NCI-H226 (cell line): ENCODE measurements around the gene GBX2.

Experiments
- DNase-seq: peaks from one replicate; pipeline ENCODE4 v3.0.0-alpha.2; 2015

The GBX2 gene

DNA sequence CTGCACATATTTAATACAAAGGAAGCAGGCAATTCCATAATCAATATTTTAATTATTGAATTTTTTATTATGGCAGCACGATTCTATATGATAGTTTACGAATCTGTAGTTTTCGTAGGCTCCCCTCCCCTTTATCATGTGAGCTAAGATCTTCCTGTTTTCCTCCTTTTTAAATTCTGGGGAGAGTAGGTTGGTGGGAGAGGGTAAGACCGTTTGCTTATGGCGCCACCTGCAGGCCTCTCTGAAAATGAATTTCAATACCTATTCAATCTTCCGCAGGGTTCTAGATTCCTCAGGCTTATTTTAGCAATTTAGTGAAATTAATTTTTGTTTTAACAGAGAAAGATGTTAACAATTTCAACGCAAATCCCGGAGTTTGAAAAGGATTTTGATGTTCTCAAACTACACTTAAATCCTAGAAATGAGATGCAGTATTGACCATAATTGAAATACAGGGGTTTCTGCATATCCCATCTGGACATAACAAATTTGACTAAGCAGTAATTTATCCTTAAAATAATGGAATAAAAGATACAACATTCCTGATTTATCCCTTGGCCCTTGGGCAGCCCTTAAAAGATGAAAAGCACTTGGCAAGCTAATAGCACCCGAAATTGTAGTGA is 12.8 kb upstream of the GBX2 start:
- peak; percentile 43 for DNase-seq

DNA sequence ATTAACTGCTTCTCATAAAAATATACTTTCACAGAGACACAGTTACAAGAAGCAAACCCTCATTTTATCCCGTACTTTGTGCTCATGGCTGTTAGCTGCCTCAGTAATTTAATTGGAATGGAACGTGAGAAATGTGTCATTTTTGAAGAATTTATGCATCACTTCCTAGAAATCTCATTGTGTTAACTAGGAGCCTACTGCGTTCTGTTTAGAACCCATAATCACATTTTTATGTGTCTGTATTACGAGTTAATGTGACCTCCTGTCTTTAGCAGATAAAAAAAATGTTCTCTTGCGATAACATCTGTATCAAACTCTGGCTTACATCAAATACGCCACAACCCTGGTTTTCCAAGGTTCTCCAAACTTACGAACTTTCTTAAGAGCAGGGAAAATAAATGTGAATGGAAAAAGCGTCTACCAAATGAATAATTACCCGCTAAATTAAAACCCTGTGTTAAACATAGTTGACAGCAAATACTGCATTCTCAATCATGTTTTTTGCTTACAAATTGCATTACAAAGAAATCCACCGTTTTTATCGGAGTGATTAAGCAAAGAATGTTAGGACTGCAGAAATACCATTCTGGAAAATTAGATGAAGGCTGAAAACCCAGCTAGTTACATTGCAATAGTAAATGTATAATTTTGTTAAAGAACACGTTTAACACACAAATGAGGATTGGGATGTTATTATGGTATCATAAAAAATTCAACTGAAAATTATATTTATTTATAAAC is 12.1 kb upstream of the GBX2 start:
- peak; percentile 71 for DNase-seq

DNA sequence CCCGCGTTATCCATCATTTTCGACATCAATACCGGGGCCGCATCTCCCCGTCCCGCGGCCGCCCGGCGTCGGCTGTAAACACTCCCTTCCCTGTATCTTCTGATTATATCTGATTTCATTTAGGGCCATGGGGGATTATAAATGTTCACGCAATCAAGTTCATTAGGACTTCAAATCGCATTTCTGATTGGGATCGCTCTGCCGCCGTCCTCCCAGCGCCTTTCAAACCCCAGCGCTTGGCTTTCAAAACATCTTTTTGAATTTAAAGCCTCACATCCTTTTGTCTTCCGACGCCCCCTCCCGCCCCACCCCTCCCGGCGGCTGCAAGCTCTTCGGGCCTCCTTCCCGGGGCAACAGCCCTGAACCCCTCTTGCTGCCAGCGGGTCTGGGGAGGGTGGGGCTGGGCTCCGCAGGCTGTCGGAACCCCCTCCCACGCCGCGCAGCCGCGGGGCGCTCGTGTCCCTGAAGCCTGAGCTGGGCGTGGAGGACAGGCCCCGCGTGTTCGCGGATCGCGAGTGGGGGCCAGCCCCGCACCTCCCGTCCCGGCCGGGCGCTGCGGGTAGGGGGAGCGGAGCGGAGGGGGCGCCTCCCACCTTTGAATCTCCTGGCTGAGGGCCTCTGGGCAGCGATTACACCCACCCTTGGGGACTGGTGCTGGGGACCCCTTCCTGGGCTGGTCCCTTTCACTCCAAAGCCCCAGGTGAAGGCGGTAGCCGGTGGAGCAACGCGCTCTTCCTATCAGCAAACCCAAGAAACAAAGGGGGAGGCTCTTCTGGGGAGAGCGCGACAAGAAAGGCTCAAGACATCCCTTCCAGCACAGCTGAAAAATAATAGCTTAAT is 11.3 kb upstream of the GBX2 start:
- DNase-seq = no peak

DNA sequence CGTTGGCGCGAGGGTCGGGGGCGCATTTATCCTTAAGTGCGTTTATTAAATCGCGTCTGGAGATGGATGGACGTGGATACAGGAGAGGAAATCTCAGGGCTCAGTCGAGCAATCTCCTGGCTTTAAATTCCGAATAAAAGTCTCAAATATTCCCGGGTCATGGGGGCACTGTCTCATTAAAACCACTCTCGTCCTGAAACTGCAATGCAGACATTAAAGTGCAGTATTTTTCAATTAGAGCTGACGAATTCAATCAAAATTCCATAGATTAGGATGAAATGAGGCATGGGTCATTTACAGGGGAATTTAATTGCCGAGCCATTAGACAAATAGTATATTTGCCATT is 10.7 kb upstream of the GBX2 start:
- no peak for DNase-seq

DNA sequence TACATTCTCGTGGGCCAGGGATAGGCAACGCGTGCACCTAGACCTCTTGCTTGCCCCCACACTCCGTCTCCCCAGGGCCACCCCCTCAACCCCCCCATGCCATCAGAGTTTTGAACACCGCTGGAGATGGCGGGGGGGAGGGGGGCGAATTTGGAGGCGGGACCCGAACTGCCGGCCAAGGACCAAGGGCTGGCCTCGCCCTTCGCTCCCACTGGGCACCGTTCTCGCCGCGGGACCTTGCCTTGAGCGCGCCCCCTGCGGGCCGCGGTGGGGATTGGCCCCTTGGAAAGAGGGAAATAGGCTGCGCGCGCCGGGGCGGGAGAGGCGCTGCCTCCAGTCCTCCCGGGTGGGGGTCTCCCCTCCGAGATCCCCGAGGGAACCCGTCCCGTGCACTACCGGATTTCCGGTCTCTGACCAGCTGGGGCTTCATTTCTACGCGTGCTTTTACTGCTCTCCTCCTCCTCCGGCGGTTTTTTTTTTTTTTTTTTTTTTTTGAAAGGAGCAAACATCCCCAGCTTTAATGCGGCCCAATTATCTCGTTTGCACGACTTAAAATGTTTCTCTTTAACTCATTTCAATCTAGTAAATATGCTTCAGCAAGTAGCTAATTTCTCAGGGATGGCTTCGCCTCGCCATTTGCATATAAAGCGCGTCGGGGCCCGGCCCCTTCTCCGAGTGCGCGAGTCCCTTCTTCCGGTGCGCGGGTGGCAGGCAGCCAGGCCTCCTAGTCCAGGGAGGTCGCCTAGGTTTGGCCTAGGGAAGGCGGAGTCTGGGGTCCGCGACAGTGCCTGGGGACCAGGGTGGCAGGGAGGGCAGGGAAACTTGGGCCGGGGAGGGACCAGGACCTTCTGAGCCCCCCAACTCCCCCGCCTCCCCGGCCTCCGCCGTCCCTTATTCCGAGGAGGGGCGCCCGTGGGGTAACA is 10.0 kb upstream of the GBX2 start:
- peak; percentile 56 for DNase-seq

DNA sequence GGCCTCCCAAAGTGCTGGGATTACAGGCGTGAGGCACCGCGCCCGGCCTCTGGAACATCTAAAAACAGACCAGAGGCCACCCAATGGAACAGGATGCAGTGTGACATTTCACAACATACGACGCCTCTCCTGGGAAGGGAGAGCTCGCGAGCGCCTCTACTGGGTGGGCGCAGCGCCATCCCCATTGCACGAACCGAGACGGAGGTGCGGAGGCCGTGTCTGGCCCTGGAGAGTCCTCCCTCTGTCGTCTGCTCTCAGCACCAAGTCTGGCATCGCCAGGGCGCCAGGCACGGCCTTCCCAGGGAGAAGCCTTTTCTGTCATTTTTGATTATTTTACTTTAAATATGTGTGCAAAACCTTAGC is 9.4 kb upstream of the GBX2 start:
- no peak for DNase-seq

DNA sequence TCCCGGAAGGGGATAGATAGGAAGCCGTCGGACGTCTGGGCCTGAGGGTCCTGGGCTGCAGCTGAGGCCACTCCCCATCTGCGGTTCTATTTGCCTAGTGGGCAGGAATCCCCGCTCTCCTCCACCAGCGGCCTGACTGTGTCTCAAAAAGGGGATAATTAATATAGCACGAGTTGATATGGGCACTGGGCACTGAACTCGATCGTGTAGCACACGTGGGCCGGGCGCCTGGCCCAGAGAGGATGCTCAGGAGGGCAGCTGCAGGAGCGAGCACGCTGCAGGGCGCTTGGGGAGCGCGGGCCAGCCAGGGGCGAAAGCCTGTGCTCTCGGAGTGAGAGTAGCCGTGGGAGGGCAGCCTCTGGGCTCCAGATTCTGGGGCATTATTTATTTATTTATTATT is 8.8 kb upstream of the GBX2 start:
- no peak for DNase-seq

DNA sequence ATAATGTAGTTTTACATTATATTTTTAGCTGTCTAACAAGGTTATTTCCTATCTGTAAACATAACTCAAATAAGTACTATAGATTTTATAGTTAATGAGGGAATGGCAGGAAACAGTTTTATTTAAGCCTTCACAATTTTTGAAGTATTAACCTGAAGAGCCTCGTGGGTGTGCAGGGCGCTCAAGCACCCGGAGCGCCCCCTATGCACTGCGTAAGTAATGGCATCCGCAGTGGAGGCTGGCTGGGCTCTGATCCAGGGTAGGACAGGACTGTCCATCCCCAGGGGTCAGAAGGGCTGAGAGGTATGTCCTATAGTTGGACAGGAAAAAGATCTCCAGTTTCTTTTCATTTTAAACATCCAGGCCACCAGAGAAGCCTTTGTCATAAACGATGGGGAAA is 8.2 kb upstream of the GBX2 start:
- DNase-seq = no peak

DNA sequence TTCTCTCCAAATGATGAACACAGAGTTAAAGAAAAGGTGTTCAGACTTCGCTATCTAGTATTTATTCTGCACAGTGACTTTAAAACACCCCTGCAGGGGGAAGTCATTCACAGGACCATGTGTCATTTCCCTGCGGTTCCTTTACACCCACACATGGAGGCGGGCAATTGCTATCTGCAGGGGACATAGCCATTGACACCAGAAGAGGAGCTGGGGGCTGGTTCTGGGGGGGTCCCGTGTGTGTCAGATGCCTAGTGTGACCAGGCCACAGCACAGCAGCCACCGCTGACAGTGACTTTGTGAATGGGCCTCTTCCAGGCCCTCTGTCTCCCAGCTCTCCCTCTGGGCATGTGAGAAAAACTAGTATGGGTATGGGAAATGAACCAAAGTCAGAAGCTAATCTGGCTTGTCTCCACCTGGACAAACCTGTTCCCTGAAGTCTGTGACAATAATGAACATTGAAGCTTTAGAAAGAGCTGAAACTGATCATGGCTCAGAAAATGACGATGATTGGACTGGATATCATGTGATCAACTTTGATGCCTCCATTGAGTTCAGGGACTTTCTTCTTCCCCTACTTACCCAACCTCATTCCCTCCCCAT is 7.5 kb upstream of the GBX2 start:
- DNase-seq = no peak

DNA sequence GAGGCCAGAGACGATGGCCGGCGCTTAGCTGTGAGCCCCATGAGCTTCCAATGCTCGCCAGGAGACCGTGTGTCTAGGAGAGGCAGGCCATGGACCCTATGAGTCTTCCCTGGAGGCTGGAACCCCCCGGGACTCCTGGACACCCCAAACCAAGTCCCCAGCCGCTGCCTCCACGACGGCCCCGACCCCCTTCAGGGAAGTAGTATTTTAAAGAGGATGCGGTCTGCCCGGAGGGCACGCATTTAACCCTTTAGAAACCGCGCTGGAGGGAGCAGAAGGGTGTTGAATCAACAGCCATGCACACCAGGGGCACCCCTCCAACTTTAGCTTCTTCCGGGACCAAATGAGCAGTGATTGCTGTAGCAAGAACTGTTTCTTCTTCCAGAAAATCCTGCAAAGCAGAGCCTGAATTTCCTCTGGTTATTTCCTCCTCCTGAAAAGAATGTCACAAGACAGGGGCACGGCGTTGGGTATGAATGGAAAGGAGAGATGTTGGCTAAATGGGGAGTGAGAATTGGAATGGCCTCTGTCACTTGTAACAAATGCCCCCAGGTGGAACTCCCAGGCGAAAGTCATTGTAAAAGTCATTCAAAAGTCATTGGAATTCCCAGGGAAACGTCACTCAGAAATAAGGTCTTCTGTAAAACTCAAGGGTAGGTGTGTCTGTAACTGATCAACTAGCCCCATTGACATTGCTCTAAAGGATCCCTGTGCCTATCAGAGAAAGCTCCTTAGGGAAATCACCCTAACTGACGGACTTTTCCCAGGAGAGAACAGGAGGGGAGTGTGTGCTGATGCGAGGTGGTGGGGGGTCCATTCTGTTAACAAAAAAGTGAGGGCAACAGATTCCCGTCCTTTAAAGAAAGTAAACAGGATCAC is 5.8 kb upstream of the GBX2 start:
- no peak for DNase-seq

DNA sequence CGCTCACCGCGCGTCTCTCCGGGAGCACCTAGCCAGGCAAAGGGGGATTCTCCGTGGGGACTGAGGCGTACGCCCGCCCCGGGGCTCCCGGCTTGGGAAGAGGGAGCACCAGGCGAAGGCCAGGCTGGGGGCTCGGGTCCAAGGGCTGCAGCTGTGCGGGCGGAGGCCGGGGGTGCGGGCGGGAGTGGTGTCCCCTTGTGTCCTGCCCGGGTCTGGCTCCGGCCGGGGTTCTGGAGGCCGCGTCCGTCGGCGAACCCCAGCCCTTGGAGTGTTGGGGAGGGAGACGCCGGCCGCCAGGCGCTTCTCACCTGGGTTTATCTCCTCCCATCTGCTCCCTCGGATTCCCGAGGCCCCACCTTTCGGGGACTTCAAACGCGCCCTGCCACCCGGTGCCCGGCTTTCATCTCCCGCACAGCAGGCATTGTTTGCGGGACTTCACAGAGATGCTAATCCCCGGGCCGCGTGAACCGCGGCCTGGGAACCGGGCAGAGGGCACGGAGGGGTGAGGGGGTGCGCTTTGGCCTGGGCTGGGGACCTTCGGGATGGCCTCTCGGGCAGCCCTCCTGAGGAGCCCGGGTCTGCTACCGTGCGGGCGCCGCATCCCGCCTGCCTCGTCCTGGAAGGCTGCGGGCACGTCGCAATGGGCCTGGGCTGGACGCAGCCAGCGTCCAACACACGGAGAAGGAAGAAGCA is 5.0 kb upstream of the GBX2 start:
- no peak for DNase-seq

DNA sequence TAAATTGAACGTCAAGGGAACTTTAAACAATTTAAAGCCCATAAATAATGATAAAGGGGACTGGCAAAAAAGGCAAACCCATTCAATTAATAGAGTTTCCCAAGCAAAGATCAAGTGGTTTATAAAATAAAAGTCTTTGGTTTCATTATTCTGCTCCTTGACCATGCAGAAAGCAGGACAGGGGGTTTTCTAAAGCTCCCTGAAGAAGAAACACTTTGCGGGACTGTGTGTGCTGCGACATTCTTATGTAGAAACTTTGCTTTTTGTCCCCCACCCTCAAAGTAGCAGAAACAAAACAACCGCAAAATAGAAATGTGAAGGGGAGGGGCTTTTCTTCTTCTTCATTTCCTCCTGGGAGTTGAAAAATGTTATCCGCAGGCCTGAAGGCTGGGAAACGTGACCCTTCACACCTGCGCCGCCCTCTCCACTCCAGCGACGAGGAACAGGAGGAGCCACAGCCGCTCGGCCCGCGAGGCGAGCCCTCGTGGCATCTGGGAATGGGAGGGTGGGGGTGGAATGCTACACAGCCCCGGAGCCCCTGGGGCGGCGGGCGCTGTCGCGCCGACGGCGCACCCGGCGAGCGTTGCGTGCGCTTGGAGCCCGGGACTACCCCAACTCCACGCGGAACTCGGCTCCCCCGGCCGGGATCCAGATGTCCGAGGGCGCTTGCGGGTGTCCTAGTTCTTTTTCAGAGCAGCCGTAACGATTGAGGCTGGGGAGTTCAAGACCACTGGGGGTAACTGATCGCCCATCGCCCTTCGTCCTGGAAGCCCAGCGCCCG is 4.3 kb upstream of the GBX2 start:
- DNase-seq = no peak

DNA sequence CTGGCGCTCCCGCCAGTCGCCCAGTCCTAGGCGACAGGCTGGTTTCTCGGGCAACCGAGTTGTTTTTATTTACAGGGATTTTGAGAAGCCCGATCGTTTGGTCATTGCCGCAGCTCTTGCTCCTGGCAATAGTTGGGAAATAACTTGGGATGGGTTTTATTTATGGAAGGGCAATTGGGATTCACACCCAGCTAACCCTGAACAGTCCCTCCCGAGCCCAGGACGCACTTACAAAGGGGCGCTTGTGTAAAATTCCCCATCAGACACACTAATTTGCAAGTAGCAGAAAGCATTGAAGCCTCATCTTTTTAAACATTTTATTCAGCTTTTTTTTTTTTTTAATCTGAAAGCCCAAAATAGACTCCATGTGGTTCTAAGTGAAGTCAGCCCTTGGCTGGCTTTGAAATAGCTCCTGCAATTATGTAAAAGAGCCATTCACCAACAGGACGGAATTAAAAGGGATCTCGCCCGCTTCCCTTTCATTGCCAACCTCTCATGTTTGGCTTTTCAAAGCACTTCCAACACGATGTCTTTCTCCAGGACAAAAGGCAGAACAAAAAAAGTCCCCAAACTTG is 3.6 kb upstream of the GBX2 start:
- no peak for DNase-seq

DNA sequence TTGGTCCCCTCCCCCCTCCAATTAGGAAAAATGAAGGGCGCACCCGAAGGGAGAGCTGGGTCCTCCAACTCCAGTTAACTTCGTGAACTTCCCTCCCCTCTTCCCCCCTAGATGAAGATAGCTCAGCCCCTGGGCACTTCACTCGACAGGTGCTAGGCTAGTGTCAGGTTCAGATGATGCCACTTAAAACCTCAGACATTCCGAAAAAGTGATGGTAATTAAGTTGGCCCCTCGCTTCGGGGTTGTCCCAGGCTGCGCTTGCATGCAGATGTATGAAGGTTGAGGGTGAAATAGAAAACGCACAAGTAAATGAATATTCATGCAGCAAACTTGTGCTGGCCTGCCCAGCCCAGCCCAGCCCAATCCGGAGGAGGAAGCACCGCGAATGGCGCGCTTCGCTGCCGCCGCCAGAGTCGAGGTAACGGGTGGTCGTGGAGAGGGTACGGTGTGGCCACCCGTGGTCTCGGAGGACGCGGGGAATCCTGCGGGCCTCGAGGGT is 3.0 kb upstream of the GBX2 start:
- DNase-seq = no peak

DNA sequence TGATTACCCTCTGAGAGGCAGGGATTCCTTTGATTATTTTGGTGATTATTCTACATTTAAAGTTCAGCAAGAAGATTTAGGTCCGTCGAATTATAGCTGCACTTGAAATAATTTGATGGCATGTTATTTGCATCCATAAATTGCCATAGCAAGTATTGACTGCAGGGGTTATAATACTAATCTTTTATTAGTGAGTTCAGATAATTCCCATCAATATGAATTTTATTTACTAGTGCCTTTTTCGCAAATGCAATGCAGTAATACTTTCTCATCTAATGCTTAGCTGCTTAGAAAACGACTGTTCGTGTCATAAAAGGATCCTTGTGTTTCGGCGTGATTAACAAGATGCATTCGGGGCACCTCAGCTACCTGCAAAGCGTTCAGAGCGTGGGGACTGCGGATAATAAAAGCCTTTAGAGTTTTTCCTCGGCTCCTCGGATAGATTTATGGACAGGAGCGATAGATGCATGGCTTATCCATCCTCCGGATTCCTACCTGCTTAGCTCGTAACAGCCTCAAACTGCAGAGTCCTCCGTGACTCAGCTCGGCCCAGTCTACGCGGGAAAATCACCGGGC is 2.5 kb upstream of the GBX2 start:
- no peak for DNase-seq

DNA sequence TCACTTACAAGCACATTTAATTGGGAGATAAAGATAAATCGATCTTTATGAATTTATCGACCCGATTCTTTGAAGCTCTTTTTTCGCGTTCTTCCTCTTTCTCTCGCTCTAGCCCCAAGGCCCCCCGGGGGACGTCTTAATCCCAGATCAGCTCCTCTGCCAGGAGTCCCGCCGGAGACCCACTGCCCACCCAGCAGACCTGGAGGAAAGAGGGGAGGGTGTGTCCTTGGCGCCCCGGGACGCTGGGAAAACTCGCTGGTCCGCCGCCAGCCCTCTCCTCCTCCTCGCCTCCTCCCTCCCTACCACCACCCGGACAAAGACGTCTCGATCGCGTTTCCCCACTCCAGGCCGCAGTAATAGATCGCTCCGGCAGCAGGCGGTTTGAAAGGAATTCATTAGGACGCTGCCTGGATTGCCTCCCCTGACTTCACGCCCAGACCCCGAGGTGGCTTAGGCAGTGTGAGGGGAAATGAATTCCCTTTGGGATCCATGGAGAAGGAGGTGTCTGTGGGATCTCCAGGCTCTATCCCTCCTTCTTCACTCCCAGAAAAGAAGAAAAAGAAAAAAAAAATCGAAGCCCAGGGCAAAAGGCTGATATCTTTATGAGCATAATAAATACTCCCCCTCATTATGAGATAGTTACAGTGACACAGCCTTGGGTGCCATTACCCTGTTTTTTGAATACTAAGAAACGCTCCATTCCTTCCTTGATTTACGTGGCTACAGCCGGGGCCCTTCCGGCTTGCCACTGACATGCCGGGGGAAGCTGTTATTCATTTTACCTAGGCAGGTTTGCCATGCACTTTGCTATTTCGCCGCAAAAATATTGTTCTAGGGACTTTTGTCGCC is 1.8 kb upstream of the GBX2 start:
- DNase-seq = no peak

DNA sequence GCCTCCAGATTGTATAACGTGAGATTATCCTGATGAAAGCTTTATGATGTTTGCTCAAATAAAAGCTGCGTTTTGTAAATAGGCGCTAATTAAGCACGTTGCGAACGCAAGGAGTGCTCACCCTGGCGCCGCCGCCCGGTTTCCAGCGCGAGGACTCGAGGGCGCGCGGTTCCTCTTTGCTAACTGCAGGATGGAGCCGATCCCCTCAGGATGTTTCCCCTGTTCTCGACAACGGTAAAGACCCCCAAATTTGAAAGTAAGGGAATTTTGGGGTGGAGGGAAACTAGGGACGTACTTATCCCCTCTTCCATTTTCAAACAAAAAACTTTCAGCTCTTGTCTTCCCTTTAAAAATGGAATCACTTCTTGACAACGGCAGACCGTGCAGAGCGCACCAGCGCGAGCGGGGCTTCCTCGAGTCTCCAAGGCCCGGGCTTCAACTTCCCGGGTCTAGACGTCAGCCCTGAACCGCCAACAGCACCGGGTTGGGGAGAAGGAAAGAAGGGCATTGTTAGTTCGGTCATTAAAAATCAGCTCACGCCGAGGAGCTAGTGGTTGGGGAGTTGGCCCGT is 1.1 kb upstream of the GBX2 start:
- DNase-seq = no peak
